NCI-H187 treated with DMSO at 0.1 percent for 48 hours (cell line): ENCODE data around the gene KCNK6.

Source experiments
- DNase-seq: peaks from one replicate; lab custom pipeline; 2025; lab: John Stamatoyannopoulos, UW

Gene KCNK6

GRCh38 chr19:38298821-38299680 lies 20.6 kb upstream of the KCNK6 start:
- no peak for DNase-seq

- DNase-seq: no peak
These were observed 15.9 kb upstream of the KCNK6 start, which contains the start of gene C19orf33 for GRCh38 chr19:38303517-38304351. Gene C19orf33, plus strand, starts transcription at chr19:38304251. Its CDS starts 11 bp downstream, at chr19:38304262.

- no peak for DNase-seq
These were observed 15.2 kb upstream of the KCNK6 start for GRCh38 chr19:38304352-38304865.

GRCh38 chr19:38304866-38305429 lies 14.7 kb upstream of the KCNK6 start:
- DNase-seq: no peak

- DNase-seq: no peak
These were observed 13.4 kb upstream of the KCNK6 start for GRCh38 chr19:38306236-38306635.

GRCh38 chr19:38307076-38307475 lies 12.6 kb upstream of the KCNK6 start:
- DNase-seq: no peak

GRCh38 chr19:38307597-38307996 lies 12.0 kb upstream of the KCNK6 start:
- DNase-seq: no peak

GRCh38 chr19:38308006-38308766 lies 11.5 kb upstream of the KCNK6 start:
- no peak for DNase-seq

GRCh38 chr19:38308926-38309614 lies 10.6 kb upstream of the KCNK6 start:
- DNase-seq: no peak

GRCh38 chr19:38309615-38310278 lies 9.9 kb upstream of the KCNK6 start:
- no peak for DNase-seq

GRCh38 chr19:38310279-38310670 lies 9.4 kb upstream of the KCNK6 start:
- DNase-seq: no peak

GRCh38 chr19:38310986-38311385 lies 8.7 kb upstream of the KCNK6 start:
- no peak for DNase-seq

- DNase-seq: peak; percentile 96
These were observed 3.8 kb upstream of the KCNK6 start, which contains the start of gene YIF1B for GRCh38 chr19:38315657-38316476. Gene YIF1B, minus strand, starts transcription at chr19:38315947. Its CDS starts 30 bp downstream, at chr19:38315917.

- no peak for DNase-seq
These were observed 3.1 kb upstream of the KCNK6 start for GRCh38 chr19:38316477-38317067.

GRCh38 chr19:38317104-38317612 lies 2.5 kb upstream of the KCNK6 start:
- no peak for DNase-seq

GRCh38 chr19:38318660-38319059 lies 985 bp upstream of the KCNK6 start:
- DNase-seq: no peak

- DNase-seq: no peak
These were observed 1.3 kb downstream of the KCNK6 start for GRCh38 chr19:38320969-38321339.

GRCh38 chr19:38321646-38322196 lies 2.1 kb downstream of the KCNK6 start:
- no peak for DNase-seq

- DNase-seq: no peak
These were observed 3.6 kb downstream of the KCNK6 start for GRCh38 chr19:38323291-38323690.
